ENCODE measurements around the gene CD80.

Gene CD80

DNA sequence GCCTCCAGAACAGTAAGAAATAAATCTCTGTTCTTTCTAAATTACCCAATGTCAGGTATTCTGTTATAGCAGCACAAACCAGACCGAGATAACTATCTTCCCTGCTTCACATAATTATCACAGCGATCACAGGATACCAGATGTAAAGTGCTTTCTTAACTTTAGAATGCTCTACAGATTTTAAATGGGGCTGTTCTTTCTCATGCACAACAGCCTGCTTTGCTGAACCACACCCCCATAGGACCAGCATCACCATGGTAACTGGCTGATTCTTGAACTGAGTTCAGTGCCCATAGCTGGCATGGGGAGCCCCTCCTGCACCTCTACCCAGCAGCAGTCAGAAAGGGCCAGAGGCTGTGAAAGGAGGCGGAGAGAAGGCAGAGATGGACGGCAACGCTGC, 7.8 kb downstream of the CD80 start:
- no peak for DNase-seq (ENCODE audit: low spot score)
- in situ Hi-C loops (cut with MboI; ENCODE audit: low pct_unique_long_range_greater_than_20kb, low sequenced_read_pairs, unreplicated experiment), result no loop called here
- TF ChIP-seq, protein P1, sequence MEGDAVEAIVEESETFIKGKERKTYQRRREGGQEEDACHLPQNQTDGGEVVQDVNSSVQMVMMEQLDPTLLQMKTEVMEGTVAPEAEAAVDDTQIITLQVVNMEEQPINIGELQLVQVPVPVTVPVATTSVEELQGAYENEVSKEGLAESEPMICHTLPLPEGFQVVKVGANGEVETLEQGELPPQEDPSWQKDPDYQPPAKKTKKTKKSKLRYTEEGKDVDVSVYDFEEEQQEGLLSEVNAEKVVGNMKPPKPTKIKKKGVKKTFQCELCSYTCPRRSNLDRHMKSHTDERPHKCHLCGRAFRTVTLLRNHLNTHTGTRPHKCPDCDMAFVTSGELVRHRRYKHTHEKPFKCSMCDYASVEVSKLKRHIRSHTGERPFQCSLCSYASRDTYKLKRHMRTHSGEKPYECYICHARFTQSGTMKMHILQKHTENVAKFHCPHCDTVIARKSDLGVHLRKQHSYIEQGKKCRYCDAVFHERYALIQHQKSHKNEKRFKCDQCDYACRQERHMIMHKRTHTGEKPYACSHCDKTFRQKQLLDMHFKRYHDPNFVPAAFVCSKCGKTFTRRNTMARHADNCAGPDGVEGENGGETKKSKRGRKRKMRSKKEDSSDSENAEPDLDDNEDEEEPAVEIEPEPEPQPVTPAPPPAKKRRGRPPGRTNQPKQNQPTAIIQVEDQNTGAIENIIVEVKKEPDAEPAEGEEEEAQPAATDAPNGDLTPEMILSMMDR (IDR thresholded peaks at IDR 0.05; ENCODE audit: extremely low read depth, insufficient read depth, missing control alignments), result no peak

DNA sequence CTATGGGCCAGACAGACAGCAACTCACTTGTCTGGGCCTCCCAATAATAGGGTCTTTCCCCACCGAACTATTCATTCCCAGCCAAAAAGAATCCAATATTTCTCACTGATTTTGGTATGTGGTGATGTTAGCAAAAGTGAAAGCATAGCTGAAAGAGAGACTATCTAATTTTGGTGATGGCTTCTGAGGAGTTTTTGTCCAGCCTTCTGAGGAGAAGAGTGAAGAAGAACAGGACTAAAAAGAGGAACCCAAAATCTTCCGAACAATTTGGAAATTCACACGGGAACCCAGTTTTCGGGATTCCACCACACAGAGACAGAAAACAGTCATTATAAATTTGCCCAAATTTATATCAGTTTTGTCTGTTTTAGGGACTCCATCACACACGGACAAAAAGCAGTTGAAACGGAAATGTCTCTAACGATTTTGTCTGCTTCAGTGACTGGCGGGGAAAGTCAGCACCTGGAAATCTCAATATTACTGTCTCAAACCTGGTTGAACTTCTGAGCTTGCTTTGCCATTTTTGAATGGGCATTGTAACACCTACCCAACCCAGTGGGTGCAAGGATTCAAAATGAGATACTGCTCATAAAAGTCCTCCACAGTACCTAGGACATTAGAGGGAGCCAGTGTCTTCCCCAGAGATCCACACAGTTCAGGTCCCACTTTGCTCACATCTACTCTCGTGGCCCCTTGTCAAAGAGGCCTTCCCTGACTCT, 9.1 kb downstream of the CD80 start:
- in situ Hi-C loops (cut with MboI; ENCODE audit: low pct_unique_long_range_greater_than_20kb, low sequenced_read_pairs, unreplicated experiment), result no loop called here
- TF ChIP-seq, protein P1 (IDR thresholded peaks at IDR 0.05; ENCODE audit: extremely low read depth, insufficient read depth, missing control alignments), result no peak
- DNase-seq (ENCODE audit: low spot score), result no peak

DNA sequence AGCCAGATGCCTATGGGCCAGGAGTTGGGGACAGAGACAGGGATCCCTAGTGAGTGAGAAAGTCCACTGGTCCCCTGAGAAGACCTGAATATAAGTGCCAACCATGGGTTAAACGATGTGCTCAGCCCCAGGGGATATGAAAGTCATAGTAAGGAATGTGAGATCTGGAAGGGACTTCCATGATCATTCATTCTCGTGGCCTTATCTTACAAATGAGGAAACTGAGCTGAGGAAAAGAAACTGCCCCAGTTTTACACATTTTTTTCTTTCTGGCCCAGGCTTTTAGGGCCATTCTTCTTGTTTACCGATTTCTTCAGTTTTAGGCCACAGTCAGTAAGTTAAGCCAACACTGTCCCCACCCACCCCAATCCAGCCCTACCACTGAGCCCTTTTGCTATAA, 11.1 kb downstream of the CD80 start:
- DNase-seq (ENCODE audit: low spot score), result no peak
- TF ChIP-seq, protein P1 (IDR thresholded peaks at IDR 0.05; ENCODE audit: extremely low read depth, insufficient read depth, missing control alignments), result no peak
- in situ Hi-C loops (cut with MboI; ENCODE audit: low pct_unique_long_range_greater_than_20kb, low sequenced_read_pairs, unreplicated experiment), result no loop called here

DNA sequence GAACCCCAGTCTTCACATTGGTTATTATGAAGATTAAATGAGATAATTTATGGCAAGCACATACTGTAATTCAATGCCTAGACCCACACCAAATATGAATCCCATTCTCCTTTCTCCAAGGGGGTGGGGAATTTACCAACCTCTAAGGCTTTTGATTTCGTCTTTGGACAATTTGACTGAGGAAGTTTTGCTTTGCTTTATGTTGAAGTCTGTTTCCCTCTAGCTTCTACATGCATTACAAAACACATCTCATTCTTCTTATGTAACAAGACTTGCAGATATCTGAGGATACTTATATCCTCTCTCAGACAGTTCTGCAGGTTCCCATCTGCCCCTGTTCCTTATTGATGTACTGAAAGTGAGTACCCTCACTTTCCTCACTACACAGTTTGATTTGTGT, 12.2 kb downstream of the CD80 start:
- in situ Hi-C loops (cut with MboI; ENCODE audit: low pct_unique_long_range_greater_than_20kb, low sequenced_read_pairs, unreplicated experiment), result no loop called here
- DNase-seq (ENCODE audit: low spot score), result no peak
- TF ChIP-seq, protein P1 (IDR thresholded peaks at IDR 0.05; ENCODE audit: extremely low read depth, insufficient read depth, missing control alignments), result no peak

DNA sequence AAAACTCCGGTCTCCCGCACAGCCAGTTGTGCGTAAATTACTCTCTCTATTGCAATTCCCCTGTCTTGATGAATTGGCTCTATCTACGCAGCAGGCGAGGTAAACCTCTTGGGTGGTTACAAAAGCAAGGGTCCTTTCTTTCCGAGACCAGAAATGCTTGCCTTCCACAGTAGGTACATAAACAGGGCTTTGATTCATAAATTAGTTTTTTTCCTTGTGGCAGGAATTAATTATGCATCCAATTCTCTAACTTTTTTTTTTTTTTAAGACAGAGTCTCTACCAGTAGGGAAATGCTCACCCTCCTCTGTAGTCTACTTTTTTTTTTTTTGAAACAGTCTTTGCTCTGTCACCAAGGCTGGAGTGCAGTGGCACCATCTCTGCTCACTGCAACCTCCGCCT, 16.3 kb downstream of the CD80 start:
- in situ Hi-C loops (cut with MboI; ENCODE audit: low pct_unique_long_range_greater_than_20kb, low sequenced_read_pairs, unreplicated experiment), result no loop called here
- TF ChIP-seq, protein P1 (IDR thresholded peaks at IDR 0.05; ENCODE audit: extremely low read depth, insufficient read depth, missing control alignments), result no peak
- no peak for DNase-seq (ENCODE audit: low spot score)

DNA sequence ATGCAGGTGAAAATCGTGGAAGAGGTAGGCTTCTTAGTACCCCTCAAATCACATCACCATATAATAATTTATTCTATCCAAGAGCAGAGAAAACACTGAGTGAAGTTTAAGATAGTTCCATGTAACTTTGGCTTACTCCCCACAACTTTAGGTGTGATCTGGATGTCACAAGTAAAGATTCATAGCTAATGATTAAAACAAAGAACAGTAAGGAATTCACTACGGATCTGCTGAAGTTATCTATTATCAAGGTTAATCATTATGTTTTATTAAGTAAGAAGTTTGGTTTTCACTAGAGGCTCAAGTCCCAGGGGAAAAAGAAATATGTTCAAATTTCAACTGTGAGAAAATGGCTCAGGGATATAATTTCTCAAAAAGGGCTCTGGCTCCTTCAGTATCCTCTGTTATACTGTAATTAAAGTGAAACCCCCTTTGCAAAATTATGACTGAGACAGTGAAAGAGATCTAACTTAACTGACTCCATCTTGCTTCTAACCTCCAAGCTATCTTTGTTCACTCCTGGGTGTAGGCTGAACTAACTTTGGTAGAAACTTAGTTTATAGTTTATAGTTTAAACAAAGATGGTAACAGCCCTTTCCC, 17.1 kb downstream of the CD80 start:
- in situ Hi-C loops (cut with MboI; ENCODE audit: low pct_unique_long_range_greater_than_20kb, low sequenced_read_pairs, unreplicated experiment), result no loop called here
- TF ChIP-seq, protein P1 (IDR thresholded peaks at IDR 0.05; ENCODE audit: extremely low read depth, insufficient read depth, missing control alignments), result no peak
- no peak for DNase-seq (ENCODE audit: low spot score)
